H1 (cell line): ENCODE measurements around the gene GLB1L2. TPM values are rescaled to one million over a fixed set of nuclear protein-coding genes. Genes with fewer than 3 reads are reported as not detected.

Experiments used
- CTCF ChIA-PET: fragments of 300-600 bp; sonication (Branson Sonifier 250); formaldehyde crosslinking; loops from one replicate; lab custom pipeline; 2021; ENCODE audit not compliant: partially characterized antibody; lab: Charles Lee
- POLR2A ChIA-PET: fragments of 300-600 bp; sonication (Branson Sonifier 250); formaldehyde crosslinking; loops from one replicate; lab custom pipeline; 2021; ENCODE audit warnings: inconsistent platforms; ENCODE audit not compliant: partially characterized antibody; lab: Charles Lee
- DNase-seq, 2 experiments: peaks; one replicate each; pipeline versions ENCODE4 v3.0.0 to v3.0.0-alpha.2; 2010 to 2022; ENCODE audit warnings: low spot score in 2 of 2, low read depth in 1 of 2, mixed read lengths in 1 of 2
- FAIRE-seq: peaks from 2 replicates; lab custom pipeline; 2011; peaks lifted over from hg19 to GRCh38; lab: Jason Lieb, UNC
- H2AFZ ChIP-seq: 2 replicates; pipeline ENCODE4 v1.8.1; 2012; ENCODE audit warnings: low read length, inconsistent platforms
- H2AK5ac ChIP-seq: 2 replicates; pipeline ENCODE4 v1.6.1; 2013; ENCODE audit warnings: low read depth, low read length
- H2BK120ac ChIP-seq: replicated peaks from 2 replicates; pipeline ENCODE3; 2013; ENCODE audit warnings: low read depth, low read length, inconsistent platforms
- H2BK12ac ChIP-seq: 2 replicates; pipeline ENCODE4 v1.6.1; 2013; ENCODE audit warnings: low read depth, low read length
- H2BK15ac ChIP-seq: 2 replicates; pipeline ENCODE4 v1.6.1; 2013; ENCODE audit warnings: low read length
- H2BK20ac ChIP-seq: 2 replicates; pipeline ENCODE4 v1.6.1; 2013; ENCODE audit warnings: low read length
- H2BK5ac ChIP-seq: 2 replicates; pipeline ENCODE4 v1.6.1; 2013; ENCODE audit warnings: low read depth, low read length
- H3K14ac ChIP-seq: 2 replicates; pipeline ENCODE4 v1.6.1; 2013; ENCODE audit warnings: inconsistent platforms; ENCODE audit not compliant: insufficient read length
- H3K18ac ChIP-seq: 2 replicates; pipeline ENCODE4 v1.6.1; 2013; ENCODE audit warnings: low read length; ENCODE audit errors: extremely low read depth
- H3K23ac ChIP-seq: 2 replicates; pipeline ENCODE4 v1.6.1; 2013; ENCODE audit warnings: inconsistent platforms; ENCODE audit not compliant: insufficient read length
- H3K23me2 ChIP-seq: 2 replicates; pipeline ENCODE4 v1.6.1; 2013; ENCODE audit warnings: low read depth, low read length
- H3K27ac ChIP-seq: 2 replicates; pipeline ENCODE4 v1.6.1; 2011; ENCODE audit warnings: low read depth, low read length, inconsistent platforms
- H3K27me3 ChIP-seq, 4 experiments: replicated peaks in 1 of 4; 1 replicate in 1 of 4; 2 replicates in 3 of 4; pipeline versions ENCODE4 v1.6.1 to v1.8.1; 2011 to 2013; ENCODE audit warnings: low read length in 3 of 4, mild to moderate bottlenecking in 3 of 4, inconsistent platforms in 2 of 4, mixed read lengths in 2 of 4, moderate library complexity in 1 of 4; ENCODE audit not compliant: control insufficient read depth in 3 of 4, insufficient read depth in 3 of 4; ENCODE audit errors: extremely low read depth in 1 of 4
- H3K36me3 ChIP-seq, 4 experiments: 2 replicates each; pipeline versions ENCODE4 v1.6.1 to v1.8.1; 2011 to 2013; ENCODE audit warnings: mild to moderate bottlenecking in 4 of 4, low read length in 3 of 4, moderate library complexity in 2 of 4, control low read depth in 1 of 4, inconsistent platforms in 1 of 4; ENCODE audit not compliant: insufficient read depth in 4 of 4, control insufficient read depth in 2 of 4
- H3K4ac ChIP-seq: replicated peaks from 2 replicates; pipeline ENCODE3; 2013; ENCODE audit warnings: low read length, low read depth, mixed read lengths, inconsistent platforms; ENCODE audit not compliant: insufficient read length
- H3K4me1 ChIP-seq, 4 experiments: replicated peaks in 1 of 4; 1 replicate in 1 of 4; 2 replicates in 3 of 4; pipeline versions ENCODE4 v1.6.1 to v1.8.1; 2011 to 2013; ENCODE audit warnings: low read length in 3 of 4, inconsistent platforms in 2 of 4, mixed read lengths in 1 of 4; ENCODE audit not compliant: insufficient read depth in 4 of 4, control insufficient read depth in 3 of 4
- H3K4me2 ChIP-seq, 2 experiments: 2 replicates each; pipeline versions ENCODE4 v1.6.1 to v1.8.1; 2011 to 2013; ENCODE audit warnings: low read depth in 2 of 2, low read length in 2 of 2, control low read depth in 1 of 2, inconsistent platforms in 1 of 2, mild to moderate bottlenecking in 1 of 2; ENCODE audit not compliant: insufficient read depth in 1 of 2
- H3K4me3 ChIP-seq, 4 experiments: fragments of 200-600, 300-600 bp in 1 of 4; sonication (generic), shearing (Covaris generic), sonication (Bioruptor Twin) in 1 of 4; 2 replicates each; pipeline versions ENCODE4 v1.5.1 to v1.8.1; 2011 to 2016; ENCODE audit warnings: low read length in 4 of 4, low read depth in 3 of 4, control low read depth in 2 of 4, inconsistent platforms in 2 of 4, mild to moderate bottlenecking in 2 of 4, mixed read lengths in 1 of 4, moderate library complexity in 1 of 4; ENCODE audit not compliant: insufficient read depth in 2 of 4; ENCODE audit errors: extremely low read depth in 1 of 4
- H3K56ac ChIP-seq: replicated peaks from 2 replicates; pipeline ENCODE3; 2013; ENCODE audit warnings: low read depth, mild to moderate bottlenecking, mixed read lengths, low read length, inconsistent platforms; ENCODE audit not compliant: insufficient read length
- H3K79me1 ChIP-seq: 2 replicates; pipeline ENCODE4 v1.6.1; 2013; ENCODE audit warnings: low read depth, low read length, control low read depth
- H3K79me2 ChIP-seq, 2 experiments: 2 replicates each; pipeline versions ENCODE4 v1.6.1 to v1.8.1; 2012 to 2013; ENCODE audit warnings: low read length in 2 of 2, mild to moderate bottlenecking in 2 of 2, inconsistent platforms in 1 of 2; ENCODE audit not compliant: insufficient read depth in 2 of 2, control insufficient read depth in 1 of 2
- H3K9ac ChIP-seq, 4 experiments: replicated peaks in 1 of 4; 1 replicate in 1 of 4; 2 replicates in 3 of 4; pipeline versions ENCODE4 v1.6.1 to v1.8.1; 2011 to 2013; ENCODE audit warnings: low read depth in 3 of 4, low read length in 3 of 4, control low read depth in 2 of 4, mild to moderate bottlenecking in 2 of 4, moderate library complexity in 2 of 4, inconsistent platforms in 1 of 4; ENCODE audit errors: extremely low read depth in 1 of 4
- H3K9me3 ChIP-seq, 2 experiments: 2 replicates each; pipeline versions ENCODE4 v1.6.1 to v1.8.1; 2012 to 2013; ENCODE audit warnings: mild to moderate bottlenecking in 2 of 2, moderate library complexity in 2 of 2, control low read depth in 1 of 2, inconsistent platforms in 1 of 2, low read depth in 1 of 2, low read length in 1 of 2, mixed read lengths in 1 of 2; ENCODE audit not compliant: insufficient read depth in 2 of 2
- H4K20me1 ChIP-seq, 2 experiments: replicated peaks in 1 of 2; 2 replicates each; pipeline versions ENCODE3 to v1.8.1; 2011 to 2013; ENCODE audit warnings: inconsistent platforms in 2 of 2, low read length in 2 of 2, mild to moderate bottlenecking in 1 of 2; ENCODE audit not compliant: insufficient read depth in 2 of 2, control insufficient read depth in 1 of 2
- H4K5ac ChIP-seq: 2 replicates; pipeline ENCODE4 v1.6.1; 2013; ENCODE audit warnings: low read length, low read depth, mixed read lengths, inconsistent platforms; ENCODE audit not compliant: insufficient read length
- H4K8ac ChIP-seq: 2 replicates; pipeline ENCODE4 v1.8.0; 2013; ENCODE audit warnings: mild to moderate bottlenecking, moderate library complexity, low read length, inconsistent platforms; ENCODE audit not compliant: insufficient read depth; ENCODE audit errors: extremely low read depth
- H4K91ac ChIP-seq: replicated peaks from 2 replicates; pipeline ENCODE3; 2013; ENCODE audit warnings: low read length, mixed read lengths, inconsistent platforms; ENCODE audit not compliant: insufficient read length
- ASH2L ChIP-seq: fragments of 200-600, 300-600 bp; sonication (generic); IDR thresholded peaks from one replicate; pipeline ENCODE4 v1.7.1; 2017; ENCODE audit warnings: low read length
- CREB1 ChIP-seq: IDR thresholded peaks from 2 replicates; pipeline ENCODE4 v1.6.1; 2012; ENCODE audit warnings: inconsistent platforms
- E2F6 ChIP-seq: IDR thresholded peaks from 2 replicates; pipeline ENCODE4 v1.6.1; 2012; ENCODE audit warnings: inconsistent platforms
- GTF2F1 ChIP-seq: IDR thresholded peaks from 2 replicates; pipeline ENCODE4 v1.6.1; 2012; ENCODE audit warnings: low read depth, low read length, improper control_type of control experiment, borderline replicate concordance
- KDM5A ChIP-seq: fragments of 200-600 bp; IDR thresholded peaks from 2 replicates; pipeline ENCODE4 v1.7.1; 2012; ENCODE audit warnings: mild to moderate bottlenecking, low read length, inconsistent platforms, mixed read lengths
- MAX ChIP-seq: IDR thresholded peaks from 2 replicates; pipeline ENCODE4 v1.6.1; 2012; ENCODE audit warnings: inconsistent platforms
- POLR2AphosphoS5 ChIP-seq: IDR thresholded peaks from 2 replicates; pipeline ENCODE4 v1.6.1; 2011; ENCODE audit warnings: low read depth, low read length
- SIN3A ChIP-seq, 2 experiments: IDR thresholded peaks in 1 of 2; conservative IDR thresholded peaks in 1 of 2; 2 replicates each; pipeline ENCODE4 v1.6.1; 2011 to 2012; ENCODE audit warnings: low read length in 2 of 2, improper control_type of control experiment in 1 of 2, low read depth in 1 of 2, mild to moderate bottlenecking in 1 of 2
- SIX5 ChIP-seq: IDR thresholded peaks from 2 replicates; pipeline ENCODE4 v1.6.1; 2011; ENCODE audit warnings: mild to moderate bottlenecking, low read depth, low read length
- TAF7 ChIP-seq: optimal IDR thresholded peaks from 2 replicates; pipeline ENCODE3; 2011; ENCODE audit warnings: low read depth, mild to moderate bottlenecking, inconsistent platforms, low read length, moderate library complexity, borderline replicate concordance
- WGBS, 2 experiments: shearing (Covaris generic) in 1 of 2; methylation state at CpG; one replicate each; pipeline versions ENCODE4 v1.1.6 to v1.1.7; 2013 to 2015; ENCODE audit warnings: low lambda C conversion rate in 2 of 2, mixed read lengths in 2 of 2, inconsistent platforms in 1 of 2, low coverage in 1 of 2, missing lambda C conversion rate in 1 of 2; ENCODE audit not compliant: insufficient replicate concordance in 2 of 2, insufficient coverage in 1 of 2, insufficient read length in 1 of 2; ENCODE audit errors: extremely low coverage in 1 of 2, missing lambda C conversion rate in 1 of 2; 5-methylcytosine and 5-hydroxymethylcytosine counted together
- polyA plus RNA-seq, 7 experiments: library from polyadenylated mRNA; depleted of rRNA in 3 of 7; stranded (reverse) in 5 of 7; unstranded in 2 of 7; fragments of >200 nt in 5 of 7; fragments of 200-250 nt in 2 of 7; gene quantifications; 1 replicate in 5 of 7; 2 replicates in 1 of 7; 4 replicates in 1 of 7; pipeline versions ENCODE4 v1.2.1 to v1.2.3, GENCODE V29; 2011 to 2013; ENCODE audit warnings: missing spikeins in 2 of 7, mixed read lengths in 2 of 7
- total RNA-seq: library from RNA; stranded (reverse); fragmentation: NEBNext Ultra II Directional; extraction: Animal tissue kit (Norgen Biotek cat#: 25700); gene quantifications from 2 replicates; pipeline ENCODE4 v1.2.1, GENCODE V29; 2021
- TF ChIP-seq, protein P1 (sequence below), 3 experiments: IDR thresholded peaks; 1 replicate in 2 of 3; 2 replicates in 1 of 3; pipeline versions ENCODE4 v1.5.1 to v1.6.1; 2011; ENCODE audit warnings: low read length in 3 of 3, mild to moderate bottlenecking in 3 of 3, inconsistent platforms in 2 of 3, low read depth in 1 of 3, moderate library complexity in 1 of 3; ENCODE audit not compliant: insufficient read depth in 1 of 3; ENCODE audit errors: control extremely low read depth in 1 of 3

Gene GLB1L2
- total and polyA plus RNA-seq, 2 of the 8 experiments (the other 6 are each of a cell fraction or from before 2014, with no cell fraction given) = 4.4 to 7.9 TPM

DNA sequence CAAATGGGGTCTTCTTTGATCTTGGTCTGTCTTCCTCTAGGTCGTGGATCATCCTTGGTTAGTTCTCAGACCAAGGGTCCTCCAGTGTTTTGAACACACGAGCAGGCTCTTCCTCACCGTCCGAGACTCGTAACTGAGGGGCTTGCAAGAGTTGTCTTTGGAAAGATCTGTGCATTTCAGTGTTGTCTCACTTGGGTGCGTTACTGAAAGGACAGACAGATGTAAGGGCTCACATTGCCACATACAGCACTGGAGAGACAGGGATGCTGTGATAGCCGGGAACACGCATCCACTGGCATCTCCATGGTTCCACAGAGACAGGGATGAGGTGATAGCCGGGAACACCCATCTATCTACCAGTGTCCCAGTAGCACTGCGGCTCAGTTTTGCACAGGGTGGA, 15.7 kb downstream of the GLB1L2 start:
- 92% methylated on average over 10 of the region's 10 CpGs; no CpG with 5 or more reads in 1 of the 2 experiments for WGBS, 2 experiments
- CTCF ChIA-PET = interaction anchor here (2.7 kb wide), 1 partner anchor 85 kb away, joined by 8 read pairs; no protein-coding TSS in a partner anchor
- Histone ChIP-seq H3K79me2 (no peaks in the 10 kb centered on the region), H4K5ac (no peak overlapping the region), H4K91ac (no peak overlapping the region), H2BK15ac (no peak overlapping the region), H3K27me3 (no peaks in the 10 kb centered on the region; a peak in 1 of 7 replicates), H2BK20ac (no peak overlapping the region), H3K23me2 (no peaks in the 10 kb centered on the region), H2BK5ac (no peak overlapping the region), H3K18ac (no peak overlapping the region), H3K27ac (no peak overlapping the region), H3K4me2 (no peak overlapping the region), H2AFZ (no peak overlapping the region), H3K23ac (no peak overlapping the region), H3K9ac (no peak overlapping the region), H3K79me1 (no peaks in the 10 kb centered on the region), H4K20me1 (no peaks in the 10 kb centered on the region), H3K36me3 (no peaks in the 10 kb centered on the region), H3K4me3 (no peak overlapping the region), H2BK12ac (no peak overlapping the region), H3K9me3 (no peaks in the 10 kb centered on the region), H3K4me1 (peaks cover 0 to 3% (median 1%) of the 10 kb centered on the region in 4 experiments; a peak in 3 of 7 replicates), H4K8ac (no peak overlapping the region), H2AK5ac (no peak overlapping the region), H3K56ac (no peak overlapping the region), H3K4ac (no peak overlapping the region), H2BK120ac (no peak overlapping the region), H3K14ac (no peak overlapping the region)
- POLR2A ChIA-PET = no interaction called here
- no peak for FAIRE-seq
- DNase-seq = peak in 1 of 2 experiments; percentile 32
- TF ChIP-seq GTF2F1 = no peak
- TF ChIP-seq ASH2L = no peak
- no peak for TF ChIP-seq MAX
- no peak for TF ChIP-seq CREB1
- no peak for TF ChIP-seq SIN3A (conservative IDR thresholded peaks at IDR 0.05 in 1 of 2, IDR thresholded peaks at IDR 0.05 in 1 of 2; ENCODE audit: low read depth in 1 of 2, low read length in 2 of 2)
- TF ChIP-seq SIX5 = no peak
- TF ChIP-seq, protein P1, sequence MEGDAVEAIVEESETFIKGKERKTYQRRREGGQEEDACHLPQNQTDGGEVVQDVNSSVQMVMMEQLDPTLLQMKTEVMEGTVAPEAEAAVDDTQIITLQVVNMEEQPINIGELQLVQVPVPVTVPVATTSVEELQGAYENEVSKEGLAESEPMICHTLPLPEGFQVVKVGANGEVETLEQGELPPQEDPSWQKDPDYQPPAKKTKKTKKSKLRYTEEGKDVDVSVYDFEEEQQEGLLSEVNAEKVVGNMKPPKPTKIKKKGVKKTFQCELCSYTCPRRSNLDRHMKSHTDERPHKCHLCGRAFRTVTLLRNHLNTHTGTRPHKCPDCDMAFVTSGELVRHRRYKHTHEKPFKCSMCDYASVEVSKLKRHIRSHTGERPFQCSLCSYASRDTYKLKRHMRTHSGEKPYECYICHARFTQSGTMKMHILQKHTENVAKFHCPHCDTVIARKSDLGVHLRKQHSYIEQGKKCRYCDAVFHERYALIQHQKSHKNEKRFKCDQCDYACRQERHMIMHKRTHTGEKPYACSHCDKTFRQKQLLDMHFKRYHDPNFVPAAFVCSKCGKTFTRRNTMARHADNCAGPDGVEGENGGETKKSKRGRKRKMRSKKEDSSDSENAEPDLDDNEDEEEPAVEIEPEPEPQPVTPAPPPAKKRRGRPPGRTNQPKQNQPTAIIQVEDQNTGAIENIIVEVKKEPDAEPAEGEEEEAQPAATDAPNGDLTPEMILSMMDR (IDR thresholded peaks at IDR 0.05; ENCODE audit: control extremely low read depth in 1 of 3, insufficient read depth in 1 of 3, low read depth in 1 of 3, low read length in 3 of 3) = no peak
- TF ChIP-seq TAF7 = no peak
- TF ChIP-seq KDM5A = no peak
- TF ChIP-seq E2F6 = no peak
- no peak for TF ChIP-seq POLR2AphosphoS5
